Bronchial epithelial cell (primary cell): ENCODE measurements around the gene SLC25A29. TPM values are rescaled to one million over a fixed set of nuclear protein-coding genes. Genes with fewer than 3 reads are reported as not detected.
"Not testable (repeated sequence)": the region's sequence is repeated elsewhere in the genome, so short reads cannot be mapped to it uniquely, and the experiment has no call there.

Experiments used
- DNase-seq: peaks from one replicate; pipeline ENCODE4 v3.0.0-alpha.2; 2010; ENCODE audit warnings: low read depth
- FAIRE-seq: peaks from 2 replicates; lab custom pipeline; 2011; peaks lifted over from hg19 to GRCh38; lab: Jason Lieb, UNC
- H3K27me3 ChIP-seq: 2 replicates; pipeline ENCODE4 v1.5.1; 2011; ENCODE audit warnings: low read length; ENCODE audit not compliant: control insufficient read depth, insufficient read depth
- H3K36me3 ChIP-seq: 2 replicates; pipeline ENCODE4 v1.5.1; 2011; ENCODE audit warnings: low read length; ENCODE audit not compliant: control insufficient read depth, insufficient read depth
- H3K4me3 ChIP-seq: 2 replicates; pipeline ENCODE4 v1.5.1; 2011; ENCODE audit warnings: mild to moderate bottlenecking, low read depth, low read length, control low read depth
- total RNA-seq: library from RNA; depleted of rRNA; stranded (reverse); fragments of >200 nt; gene quantifications from 2 replicates; pipeline ENCODE4 v1.2.1, GENCODE V29; 2014
- TF ChIP-seq, protein P1 (sequence below): IDR thresholded peaks from 2 replicates; pipeline ENCODE4 v1.5.1; 2011; ENCODE audit warnings: mild to moderate bottlenecking, moderate library complexity, low read length, control low read depth, inconsistent platforms; ENCODE audit not compliant: insufficient read depth, severe bottlenecking

The SLC25A29 gene
- total RNA-seq, 1 donor from 2014 or later = 16.1 TPM

- FAIRE-seq = no peak
- no peak overlapping the region for H3K4me3 ChIP-seq
- peaks cover 2% of the 10 kb centered on the region for H3K36me3 ChIP-seq
- TF ChIP-seq, protein P1, sequence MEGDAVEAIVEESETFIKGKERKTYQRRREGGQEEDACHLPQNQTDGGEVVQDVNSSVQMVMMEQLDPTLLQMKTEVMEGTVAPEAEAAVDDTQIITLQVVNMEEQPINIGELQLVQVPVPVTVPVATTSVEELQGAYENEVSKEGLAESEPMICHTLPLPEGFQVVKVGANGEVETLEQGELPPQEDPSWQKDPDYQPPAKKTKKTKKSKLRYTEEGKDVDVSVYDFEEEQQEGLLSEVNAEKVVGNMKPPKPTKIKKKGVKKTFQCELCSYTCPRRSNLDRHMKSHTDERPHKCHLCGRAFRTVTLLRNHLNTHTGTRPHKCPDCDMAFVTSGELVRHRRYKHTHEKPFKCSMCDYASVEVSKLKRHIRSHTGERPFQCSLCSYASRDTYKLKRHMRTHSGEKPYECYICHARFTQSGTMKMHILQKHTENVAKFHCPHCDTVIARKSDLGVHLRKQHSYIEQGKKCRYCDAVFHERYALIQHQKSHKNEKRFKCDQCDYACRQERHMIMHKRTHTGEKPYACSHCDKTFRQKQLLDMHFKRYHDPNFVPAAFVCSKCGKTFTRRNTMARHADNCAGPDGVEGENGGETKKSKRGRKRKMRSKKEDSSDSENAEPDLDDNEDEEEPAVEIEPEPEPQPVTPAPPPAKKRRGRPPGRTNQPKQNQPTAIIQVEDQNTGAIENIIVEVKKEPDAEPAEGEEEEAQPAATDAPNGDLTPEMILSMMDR = no peak
- no peaks in the 10 kb centered on the region for H3K27me3 ChIP-seq
- no peak for DNase-seq
Observed at GRCh38 chr14:100297320-100298300, 8.6 kb downstream of the SLC25A29 start.

GRCh38 chr14:100296729-100297128 lies 9.5 kb downstream of the SLC25A29 start:
- FAIRE-seq, H3K4me3 ChIP-seq, DNase-seq, H3K27me3 ChIP-seq, H3K36me3 ChIP-seq: not testable (repeated sequence)

DNA sequence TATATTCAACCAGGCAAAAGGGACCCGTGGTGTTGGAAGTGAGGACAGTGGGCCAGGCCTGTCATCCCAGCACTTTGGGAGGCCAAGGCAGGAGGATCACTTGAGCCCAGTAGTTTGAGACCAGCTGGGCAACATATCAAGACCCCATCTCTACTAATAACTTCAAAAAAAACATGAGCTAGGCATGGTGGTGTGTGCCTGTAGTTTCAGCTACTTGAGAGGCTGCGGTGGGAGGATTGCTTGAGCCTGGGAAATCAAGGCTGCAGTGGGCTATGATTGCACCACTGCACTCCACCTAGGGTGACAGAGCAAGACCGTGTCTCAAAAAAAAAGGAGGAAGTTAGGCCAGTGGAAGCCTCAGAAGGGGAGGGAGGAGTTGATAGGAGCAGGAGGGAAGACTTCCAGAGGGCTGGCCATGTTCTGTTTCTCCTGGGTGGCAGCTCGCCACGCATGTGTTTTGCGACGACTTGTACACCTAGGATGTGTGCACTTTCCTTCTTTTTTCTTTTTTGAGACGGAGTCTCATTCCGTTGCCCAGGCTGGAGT lies 10.1 kb downstream of the SLC25A29 start:
- FAIRE-seq (no peak), DNase-seq (no peak)
- Histone ChIP-seq H3K4me3 (no peak overlapping the region), H3K36me3 (peaks cover 4% of the 10 kb centered on the region), H3K27me3 (no peaks in the 10 kb centered on the region)
- TF ChIP-seq, protein P1 = no peak

- TF ChIP-seq, protein P1 = no peak
- Histone ChIP-seq H3K36me3 (peaks cover 4% of the 10 kb centered on the region), H3K27me3 (no peaks in the 10 kb centered on the region), H3K4me3 (no peak overlapping the region)
- DNase-seq (no peak), FAIRE-seq (no peak)
Observed at GRCh38 chr14:100295376-100296105, 10.7 kb downstream of the SLC25A29 start.

GRCh38 chr14:100294963-100295330 lies 11.3 kb downstream of the SLC25A29 start:
- H3K36me3 ChIP-seq = peaks cover 4% of the 10 kb centered on the region
- TF ChIP-seq, protein P1 = no peak
- DNase-seq (no peak), FAIRE-seq (peak; percentile 70)
- H3K27me3 ChIP-seq = no peaks in the 10 kb centered on the region
- H3K4me3 ChIP-seq = no peak overlapping the region
